Left renal cortex interstitium (tissue), 4 donors: ENCODE data around the gene TRIM17. TPM values are rescaled to one million over a fixed set of nuclear protein-coding genes. Genes with fewer than 3 reads are reported as not detected.
"Not testable (repeated sequence)": the region's sequence is repeated elsewhere in the genome, so short reads cannot be mapped to it uniquely, and the experiment has no call there.

Source experiments
- DNase-seq, 4 donors: peaks; one replicate each; pipeline ENCODE4 v3.0.0-alpha.2; 2013; ENCODE audit warnings: low read depth in 4 of 4, low spot score in 2 of 4, missing footprints in 1 of 4
- polyA plus RNA-seq, 4 donors: library from polyadenylated mRNA; unstranded; fragments of 120-200 nt; gene quantifications; one replicate each; pipeline ENCODE4 v1.2.1, GENCODE V29; 2013; ENCODE audit not compliant: insufficient read length in 4 of 4

Gene TRIM17
- polyA plus RNA-seq, 4 donors, result 4.6 to 14.0 (median 8.7) TPM

- DNase-seq, result no peak
Measured at GRCh38 chr1:228452194-228453021, 35.7 kb upstream of the TRIM17 start.

GRCh38 chr1:228450200-228450599 lies 33.5 kb upstream of the TRIM17 start:
- DNase-seq, result no peak

GRCh38 chr1:228448372-228448771 lies 31.7 kb upstream of the TRIM17 start:
- DNase-seq, result no peak

- no peak for DNase-seq
Measured at GRCh38 chr1:228446852-228447251, 30.2 kb upstream of the TRIM17 start.

- DNase-seq, result no peak
Measured at GRCh38 chr1:228445843-228446650, 29.4 kb upstream of the TRIM17 start.

GRCh38 chr1:228445490-228445842 lies 28.8 kb upstream of the TRIM17 start:
- DNase-seq, result no peak

GRCh38 chr1:228443395-228443794 lies 26.7 kb upstream of the TRIM17 start:
- no peak for DNase-seq

GRCh38 chr1:228440761-228441500 lies 24.3 kb upstream of the TRIM17 start:
- DNase-seq, result no peak

GRCh38 chr1:228438266-228438665 lies 21.6 kb upstream of the TRIM17 start:
- DNase-seq, result no peak

GRCh38 chr1:228437424-228437962 lies 20.8 kb upstream of the TRIM17 start:
- no peak for DNase-seq

- DNase-seq, result no peak
Measured at GRCh38 chr1:228434689-228435088, 18.0 kb upstream of the TRIM17 start.

- not testable (repeated sequence) for DNase-seq
Measured at GRCh38 chr1:228433337-228434053, 16.8 kb upstream of the TRIM17 start.

- DNase-seq, result no peak
Measured at GRCh38 chr1:228430243-228430642, 13.6 kb upstream of the TRIM17 start.

- DNase-seq, result no peak
Measured at GRCh38 chr1:228429698-228430097, 13.0 kb upstream of the TRIM17 start.

GRCh38 chr1:228429007-228429406 lies 12.3 kb upstream of the TRIM17 start:
- no peak for DNase-seq

GRCh38 chr1:228428412-228428811 lies 11.8 kb upstream of the TRIM17 start:
- DNase-seq, result no peak

GRCh38 chr1:228426518-228427175 lies 10.0 kb upstream of the TRIM17 start:
- DNase-seq, result no peak

- no peak for DNase-seq
Measured at GRCh38 chr1:228424685-228425660, 8.3 kb upstream of the TRIM17 start.
